Measurements from ENCODE around the gene MORN4.

MORN4 gene

GRCh38 chr10:97632949-97633884, at the start of gene MORN4:
Gene MORN4, minus strand, starts transcription at chr10:97633500. Its CDS starts 13,847 bp downstream, at chr10:97619653.
- no peak for TF ChIP-seq CTCF (IDR thresholded peaks at IDR 0.05)
- TF ChIP-seq ZFX (IDR thresholded peaks at IDR 0.05; ENCODE audit: borderline replicate concordance), result no peak
- peak within 1 kb of the TSS; percentile 52 for H3K27ac ChIP-seq

- no peak overlapping the region for H3K27ac ChIP-seq
- no peak for TF ChIP-seq CTCF (IDR thresholded peaks at IDR 0.05)
- no peak for TF ChIP-seq ZFX (IDR thresholded peaks at IDR 0.05; ENCODE audit: borderline replicate concordance)
Measured at GRCh38 chr10:97682042-97682441, 48.7 kb upstream of the MORN4 start.

- TF ChIP-seq ZFX (IDR thresholded peaks at IDR 0.05; ENCODE audit: borderline replicate concordance) (no peak), CTCF (IDR thresholded peaks at IDR 0.05) (no peak)
- no peak overlapping the region for H3K27ac ChIP-seq
Measured at GRCh38 chr10:97679594-97679993, 46.3 kb upstream of the MORN4 start.

- H3K27ac ChIP-seq, result no peak overlapping the region
- TF ChIP-seq ZFX (IDR thresholded peaks at IDR 0.05; ENCODE audit: borderline replicate concordance) (no peak), CTCF (IDR thresholded peaks at IDR 0.05) (peak; percentile 95)
Measured at GRCh38 chr10:97676770-97677581, 43.7 kb upstream of the MORN4 start.

- TF ChIP-seq ZFX (IDR thresholded peaks at IDR 0.05; ENCODE audit: borderline replicate concordance), result no peak
- TF ChIP-seq CTCF (IDR thresholded peaks at IDR 0.05), result no peak
- H3K27ac ChIP-seq, result no peak overlapping the region
Measured at GRCh38 chr10:97675222-97675621, 41.9 kb upstream of the MORN4 start.

GRCh38 chr10:97673736-97674525, 40.6 kb upstream of the MORN4 start:
- no peak for TF ChIP-seq CTCF (IDR thresholded peaks at IDR 0.05)
- no peak for TF ChIP-seq ZFX (IDR thresholded peaks at IDR 0.05; ENCODE audit: borderline replicate concordance)
- no peak overlapping the region for H3K27ac ChIP-seq

Measured in 22Rv1 (cell line).